HAP-1 (cell line): ENCODE data around the gene CFAP221.

Experiments
- DNase-seq, 2 experiments: peaks; one replicate each; pipeline ENCODE4 v3.0.0-alpha.2; 2016 to 2020; ENCODE audit warnings: low spot score in 2 of 2
- H3K27me3 ChIP-seq: fragments of 250-450 bp; sonication (Bioruptor Pico); 2 replicates; pipeline ENCODE4 v1.5.1; 2020; ENCODE audit warnings: low read depth, mild to moderate bottlenecking, moderate library complexity
- H3K36me3 ChIP-seq: fragments of 250-450 bp; sonication (Bioruptor Pico); replicated peaks from 2 replicates; pipeline ENCODE4 v1.5.1; 2020; ENCODE audit warnings: mild to moderate bottlenecking
- H3K4me1 ChIP-seq: fragments of 250-450 bp; sonication (Bioruptor Pico); 2 replicates; pipeline ENCODE4 v1.5.1; 2020; ENCODE audit warnings: mild to moderate bottlenecking
- H3K4me3 ChIP-seq: fragments of 250-450 bp; sonication (Bioruptor Pico); 2 replicates; pipeline ENCODE4 v1.5.1; 2020; ENCODE audit warnings: mild to moderate bottlenecking, moderate library complexity
- H3K9me3 ChIP-seq: fragments of 250-450 bp; sonication (Bioruptor Pico); 2 replicates; pipeline ENCODE4 v1.5.1; 2020; ENCODE audit warnings: mild to moderate bottlenecking, moderate library complexity
- in situ Hi-C: fragments of 300-500 bp; cut with MboI; formaldehyde crosslinking; loops from 3 replicates; pipeline ENCODE4 v1.14.3; 2020; ENCODE audit warnings: low sequenced_read_pairs, inconsistent platforms, mixed read lengths

Gene CFAP221

GRCh38 chr2:119701352-119701751 is 157.1 kb downstream of the CFAP221 start:
- no peak for DNase-seq
- H3K27me3 ChIP-seq: no peaks in the 10 kb centered on the region
- no peak overlapping the region for H3K4me3 ChIP-seq
- no peaks in the 10 kb centered on the region for H3K36me3 ChIP-seq
- in situ Hi-C loops: loop anchor here (5.0 kb wide), 1 partner anchor 481 kb away; no protein-coding TSS in a partner anchor
- H3K9me3 ChIP-seq: no peaks in the 10 kb centered on the region
- H3K4me1 ChIP-seq: no peaks in the 10 kb centered on the region

DNA sequence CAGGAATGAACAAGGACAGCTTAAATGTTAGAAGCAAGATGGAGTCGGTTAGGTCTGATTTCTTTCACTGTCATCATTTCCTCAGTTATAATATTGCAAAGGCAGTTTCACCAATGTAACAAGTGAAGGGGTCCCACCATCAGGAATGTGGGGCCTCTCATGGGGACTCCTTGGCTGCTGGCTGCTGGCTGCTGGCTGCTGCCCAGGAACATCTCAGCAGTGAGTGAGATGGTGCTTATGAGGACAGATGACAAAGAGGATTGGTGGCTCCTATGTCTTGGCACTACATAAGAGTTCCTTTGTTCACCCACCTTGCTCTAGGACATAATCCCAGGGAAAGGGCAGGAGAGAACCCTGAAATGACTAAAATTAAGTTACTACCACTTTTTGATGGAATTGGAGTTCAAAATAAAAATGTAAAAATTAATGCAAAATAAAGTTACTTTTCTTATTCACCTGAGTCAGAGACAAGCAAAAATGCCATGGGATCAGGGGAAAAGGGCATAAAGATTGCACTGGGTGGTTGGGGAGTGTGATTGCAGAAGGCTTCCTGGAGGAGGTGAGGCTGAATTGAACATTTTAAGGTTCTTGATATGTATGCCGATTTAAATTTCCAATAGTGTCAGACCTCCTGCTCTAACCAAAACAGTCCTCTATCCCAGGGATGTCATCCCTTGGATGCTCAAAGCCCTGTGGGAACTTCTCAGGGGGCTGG is 158.1 kb downstream of the CFAP221 start:
- in situ Hi-C loops: loop anchor here (5.0 kb wide), 1 partner anchor 480 kb away; no protein-coding TSS in a partner anchor
- no peak for DNase-seq
- no peaks in the 10 kb centered on the region for H3K4me1 ChIP-seq

DNA sequence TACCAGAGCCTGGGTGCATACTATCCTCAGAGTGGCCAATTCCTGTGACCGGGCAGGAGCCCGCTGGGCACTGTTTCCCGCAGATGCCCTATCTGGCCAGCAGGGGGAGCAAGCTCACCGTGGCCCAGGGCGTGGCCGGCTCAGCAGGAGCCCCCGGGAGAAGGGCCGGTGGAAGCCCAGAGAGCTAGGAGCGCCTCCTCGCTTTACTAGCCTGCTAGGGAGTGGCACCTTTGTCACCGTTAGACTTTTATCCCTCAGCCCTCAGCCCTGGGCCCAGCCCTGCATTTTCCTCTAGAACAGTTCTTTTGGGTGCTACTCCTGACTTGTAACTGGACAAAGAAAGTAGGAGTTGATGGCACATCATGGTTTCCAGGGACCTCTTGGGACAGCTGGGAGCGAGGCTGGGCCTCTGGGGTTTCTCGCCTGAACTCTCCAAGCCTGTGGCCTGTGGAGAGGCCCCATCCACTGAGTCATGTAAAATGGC is 158.7 kb downstream of the CFAP221 start:
- H3K9me3 ChIP-seq: no peaks in the 10 kb centered on the region
- peak; percentile 74 to 85 for DNase-seq
- no peaks in the 10 kb centered on the region for H3K27me3 ChIP-seq
- H3K4me1 ChIP-seq: no peaks in the 10 kb centered on the region
- in situ Hi-C loops: loop anchor here (5.0 kb wide), 1 partner anchor 479 kb away; no protein-coding TSS in a partner anchor
- no peak overlapping the region for H3K4me3 ChIP-seq
- H3K36me3 ChIP-seq: no peaks in the 10 kb centered on the region

More for the DNA sequence above, 158.1 kb downstream of the CFAP221 start:
- Histone ChIP-seq H3K36me3 (no peaks in the 10 kb centered on the region), H3K9me3 (no peaks in the 10 kb centered on the region), H3K27me3 (no peaks in the 10 kb centered on the region), H3K4me3 (no peak overlapping the region)

DNA sequence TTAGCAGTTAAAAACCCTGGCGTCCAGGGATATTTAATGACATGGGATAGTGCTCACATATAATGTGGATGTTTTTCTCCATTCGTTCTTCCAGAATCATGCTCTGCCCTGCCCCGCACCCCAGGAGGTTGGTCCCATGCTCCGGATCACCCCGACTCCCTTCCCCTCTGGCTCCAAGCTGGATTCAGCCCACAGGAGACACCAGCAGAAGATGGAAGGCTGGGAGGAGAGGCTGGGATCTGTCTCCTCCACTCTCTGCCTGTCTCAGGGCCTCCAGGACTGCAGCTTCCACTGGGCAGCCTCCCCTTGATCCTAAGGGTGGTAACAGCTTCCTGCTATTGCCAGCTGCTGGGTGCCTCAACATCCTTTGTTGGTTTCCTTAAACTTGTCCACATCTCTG is 159.3 kb downstream of the CFAP221 start:
- no peaks in the 10 kb centered on the region for H3K27me3 ChIP-seq
- DNase-seq: no peak
- no peak overlapping the region for H3K4me3 ChIP-seq
- H3K4me1 ChIP-seq: no peaks in the 10 kb centered on the region
- in situ Hi-C loops: loop anchor here (5.0 kb wide), 1 partner anchor 479 kb away; no protein-coding TSS in a partner anchor
- H3K9me3 ChIP-seq: no peaks in the 10 kb centered on the region
- no peaks in the 10 kb centered on the region for H3K36me3 ChIP-seq

DNA sequence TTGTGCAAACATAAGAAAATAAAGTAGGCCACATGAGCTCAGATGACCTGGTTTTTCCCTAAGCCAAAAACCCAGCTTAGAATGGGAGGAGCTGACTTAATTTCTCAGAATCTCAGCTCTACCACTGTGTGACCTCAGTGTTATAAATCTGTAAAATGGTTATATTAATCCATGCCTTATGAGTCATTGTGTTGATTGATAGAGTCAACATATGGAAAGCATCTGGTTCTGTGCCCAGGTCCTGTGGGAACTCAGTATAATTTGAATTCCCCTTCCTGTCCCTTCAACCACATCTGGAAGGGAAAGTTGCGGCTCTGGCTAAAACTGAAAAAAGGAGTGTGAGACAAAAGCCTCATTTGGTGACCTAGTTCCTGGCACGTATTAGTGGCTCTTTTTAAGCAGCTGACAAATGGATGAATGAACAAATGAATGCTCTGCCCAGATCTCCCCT is 160.4 kb downstream of the CFAP221 start:
- in situ Hi-C loops: loop anchor here (5.0 kb wide), 1 partner anchor 478 kb away; no protein-coding TSS in a partner anchor
- no peak for DNase-seq

DNA sequence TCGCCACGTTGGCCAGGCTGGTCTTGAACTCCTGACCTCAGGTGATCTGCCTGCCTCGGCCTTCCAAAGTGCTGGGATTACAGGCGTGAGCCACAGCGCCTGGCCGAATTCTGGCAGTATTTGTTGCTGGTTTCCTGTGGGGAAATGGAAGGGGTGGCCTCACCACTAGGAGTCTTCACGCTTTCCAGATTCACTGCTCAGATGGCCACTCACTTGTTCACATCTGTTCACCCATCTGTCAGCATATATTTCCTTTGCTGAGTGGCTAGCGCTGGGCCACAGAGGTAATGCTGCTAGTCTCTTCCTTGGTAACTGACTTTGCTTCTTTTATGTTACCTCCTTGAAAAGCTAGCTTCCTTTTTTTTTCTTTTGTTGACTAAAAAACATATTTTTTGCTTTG is 162.0 kb downstream of the CFAP221 start:
- no peak for DNase-seq
- in situ Hi-C loops: no loop called here
- Histone ChIP-seq H3K4me1 (no peaks in the 10 kb centered on the region), H3K9me3 (no peaks in the 10 kb centered on the region), H3K4me3 (no peak overlapping the region), H3K27me3 (no peaks in the 10 kb centered on the region; the same call in 1 of the 2 replicates), H3K36me3 (no peaks in the 10 kb centered on the region)

More for the DNA sequence above, 160.4 kb downstream of the CFAP221 start:
- Histone ChIP-seq H3K27me3 (no peaks in the 10 kb centered on the region), H3K4me3 (no peak overlapping the region), H3K9me3 (no peaks in the 10 kb centered on the region), H3K36me3 (no peaks in the 10 kb centered on the region), H3K4me1 (no peaks in the 10 kb centered on the region)
